ENCODE results near the gene TMEM80.

Gene TMEM80

DNA sequence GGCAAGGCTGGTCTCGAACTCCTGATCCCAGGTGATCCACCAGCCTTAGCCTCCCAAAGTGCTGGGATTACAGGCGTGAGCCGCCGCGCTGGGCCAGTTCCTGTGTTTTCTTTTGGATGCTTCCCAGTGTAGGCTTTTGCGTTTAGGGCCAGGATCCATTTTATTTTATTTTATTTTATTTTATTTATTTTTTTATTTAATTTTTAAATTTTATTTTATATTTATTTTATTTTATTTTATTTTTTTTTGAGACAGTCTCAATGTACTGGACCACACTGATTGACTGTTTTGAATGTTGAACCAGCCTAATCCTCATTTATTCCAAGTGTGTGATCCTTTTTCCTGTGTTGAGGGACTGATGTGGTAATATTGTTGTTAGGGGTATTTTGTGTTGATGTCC is 18.8 kb downstream of the TMEM80 start:
- Histone ChIP-seq H3K27ac (no peak overlapping the region), H3K4me3 (no peak overlapping the region)

DNA sequence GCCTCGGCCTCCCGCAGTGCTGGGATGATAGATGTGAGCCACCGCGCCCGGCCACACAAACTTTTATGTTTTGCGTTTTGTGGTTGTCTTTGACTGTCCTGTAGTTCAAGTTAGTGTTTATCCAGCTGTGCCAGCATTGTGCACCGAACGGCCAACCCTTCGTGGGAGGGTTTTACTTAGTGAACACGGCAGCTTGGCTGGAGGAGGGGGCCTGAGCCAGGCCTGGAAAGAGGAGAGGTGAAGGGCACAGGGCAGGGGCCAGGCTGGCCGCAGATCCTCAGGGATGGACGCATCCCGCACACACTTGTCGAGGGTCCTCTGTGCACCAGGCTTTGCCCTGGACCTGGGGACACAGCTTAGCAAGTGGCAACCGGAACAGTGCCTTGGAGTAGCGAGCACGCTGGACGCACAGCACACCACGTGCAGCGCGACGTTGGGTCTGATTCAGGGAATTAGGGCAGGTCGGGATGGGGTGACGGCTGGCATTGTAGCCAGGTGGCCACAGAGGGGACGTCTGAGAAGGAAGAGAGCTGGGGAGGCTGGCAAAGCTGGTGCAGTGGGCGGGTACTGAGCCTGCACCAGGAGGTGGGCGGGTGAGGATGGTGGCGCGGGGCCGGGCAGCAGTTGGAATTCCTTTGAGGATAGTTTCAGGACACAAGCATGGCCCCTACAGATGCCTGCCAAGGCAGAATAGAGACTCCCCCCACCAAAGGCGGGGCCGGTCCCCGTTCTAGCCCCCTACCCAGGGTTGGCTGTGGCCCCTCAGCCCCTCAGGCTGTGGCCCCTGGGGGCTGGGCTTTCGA is 23.8 kb downstream of the TMEM80 start:
- Histone ChIP-seq H3K4me3 (no peak overlapping the region), H3K27ac (no peak overlapping the region)

DNA sequence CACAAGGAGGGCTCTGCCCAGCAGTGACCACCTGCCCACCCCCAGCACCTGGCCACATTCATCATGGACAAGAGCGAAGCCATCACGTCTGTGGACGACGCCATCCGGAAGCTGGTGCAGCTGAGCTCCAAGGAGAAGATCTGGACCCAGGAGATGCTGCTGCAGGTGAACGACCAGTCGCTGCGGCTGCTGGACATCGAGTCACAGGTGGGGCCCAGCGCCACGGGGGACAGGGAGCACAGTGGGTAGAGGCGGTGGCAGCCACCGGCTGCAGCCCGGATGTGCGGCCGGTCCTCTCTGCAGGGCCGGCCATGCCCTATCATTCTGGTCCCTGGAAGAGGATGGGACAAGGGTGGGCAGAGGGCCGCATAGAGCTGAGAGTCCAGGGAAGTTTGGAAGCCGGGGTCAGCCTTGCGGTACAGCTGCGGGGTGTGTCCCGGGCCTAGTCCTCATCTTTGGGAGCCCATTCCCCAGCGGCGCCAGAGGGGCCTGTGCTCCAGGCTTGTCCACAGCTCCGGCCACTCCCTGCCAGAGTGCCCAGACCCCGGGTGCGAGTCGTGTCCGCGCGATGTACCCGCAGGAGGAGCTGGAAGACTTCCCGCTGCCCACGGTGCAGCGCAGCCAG is 24.5 kb downstream of the TMEM80 start:
- Histone ChIP-seq H3K4me3 (no peak overlapping the region), H3K27ac (no peak overlapping the region)

DNA sequence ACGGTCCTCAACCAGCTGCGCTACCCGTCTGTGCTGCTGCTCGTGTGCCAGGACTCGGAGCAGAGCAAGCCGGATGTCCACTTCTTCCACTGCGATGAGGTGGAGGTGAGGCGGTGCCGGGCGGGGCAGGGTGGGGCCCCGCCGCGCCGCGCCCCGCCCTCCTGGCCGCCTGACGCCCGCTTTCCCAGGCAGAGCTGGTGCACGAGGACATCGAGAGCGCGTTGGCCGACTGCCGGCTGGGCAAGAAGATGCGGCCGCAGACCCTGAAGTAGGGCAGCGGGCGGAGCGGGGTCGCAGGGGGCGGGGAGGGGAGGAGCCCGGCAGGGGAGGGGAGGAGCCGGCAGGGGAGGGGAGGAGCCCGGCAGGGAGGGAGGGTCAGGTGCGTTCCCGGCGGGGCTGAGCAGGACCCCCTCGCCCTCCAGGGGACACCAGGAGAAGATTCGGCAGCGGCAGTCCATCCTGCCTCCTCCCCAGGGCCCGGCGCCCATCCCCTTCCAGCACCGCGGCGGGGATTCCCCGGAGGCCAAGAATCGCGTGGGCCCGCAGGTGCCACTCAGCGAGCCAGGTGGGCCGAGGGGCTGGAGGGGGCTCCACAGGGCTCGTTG is 25.1 kb downstream of the TMEM80 start:
- peak overlapping the region in 1 of 7 experiments; percentile 14 for H3K4me3 ChIP-seq
- peak overlapping the region in 1 of 21 experiments; percentile 3 for H3K27ac ChIP-seq

DNA sequence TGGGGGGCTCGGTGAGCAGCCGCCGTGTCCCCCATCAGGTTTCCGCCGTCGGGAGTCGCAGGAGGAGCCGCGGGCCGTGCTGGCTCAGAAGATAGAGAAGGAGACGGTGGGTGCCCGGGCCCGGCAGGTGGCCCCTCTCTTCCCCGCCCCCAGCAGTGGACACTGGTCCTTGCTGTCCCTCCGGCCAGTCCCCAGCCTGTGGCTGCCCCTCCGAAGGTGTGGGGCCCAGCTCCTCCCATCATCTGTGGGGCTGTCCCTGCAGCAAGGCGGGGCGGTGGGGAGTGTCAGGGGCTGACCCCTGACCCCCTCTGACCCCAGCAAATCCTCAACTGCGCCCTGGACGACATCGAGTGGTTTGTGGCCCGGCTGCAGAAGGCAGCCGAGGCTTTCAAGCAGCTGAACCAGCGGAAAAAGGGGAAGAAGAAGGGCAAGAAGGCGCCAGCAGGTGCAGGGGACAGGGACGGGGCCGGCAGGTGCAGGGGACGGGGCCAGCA is 25.7 kb downstream of the TMEM80 start:
- H3K4me3 ChIP-seq = peak overlapping the region in 1 of 7 experiments; percentile 14
- H3K27ac ChIP-seq = peak overlapping the region in 1 of 21 experiments; percentile 3

DNA sequence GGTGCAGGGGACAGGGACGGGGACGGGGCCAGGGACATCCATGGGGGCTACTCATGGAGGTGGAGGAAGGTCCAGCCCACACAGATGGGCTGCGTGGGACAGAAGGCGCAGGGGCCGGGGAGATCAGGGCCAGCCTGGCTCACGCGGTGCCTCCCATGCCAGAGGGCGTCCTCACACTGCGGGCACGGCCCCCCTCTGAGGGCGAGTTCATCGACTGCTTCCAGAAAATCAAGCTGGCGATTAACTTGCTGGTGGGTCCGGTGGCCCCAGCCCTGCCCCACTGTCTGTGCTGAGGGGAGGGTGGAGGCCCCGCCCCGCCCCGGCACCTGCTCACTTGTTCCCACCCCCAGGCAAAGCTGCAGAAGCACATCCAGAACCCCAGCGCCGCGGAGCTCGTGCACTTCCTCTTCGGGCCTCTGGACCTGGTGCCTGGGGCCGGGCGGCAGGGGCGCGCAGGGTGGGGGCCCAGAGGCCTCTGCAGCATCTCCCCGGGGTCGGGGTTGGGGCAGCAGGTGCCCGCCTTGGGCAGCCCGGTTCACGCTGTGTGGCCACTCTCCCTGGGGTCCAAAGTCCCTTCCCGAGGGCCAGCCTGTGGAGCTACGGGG is 26.2 kb downstream of the TMEM80 start:
- no peak overlapping the region for H3K27ac ChIP-seq

DNA sequence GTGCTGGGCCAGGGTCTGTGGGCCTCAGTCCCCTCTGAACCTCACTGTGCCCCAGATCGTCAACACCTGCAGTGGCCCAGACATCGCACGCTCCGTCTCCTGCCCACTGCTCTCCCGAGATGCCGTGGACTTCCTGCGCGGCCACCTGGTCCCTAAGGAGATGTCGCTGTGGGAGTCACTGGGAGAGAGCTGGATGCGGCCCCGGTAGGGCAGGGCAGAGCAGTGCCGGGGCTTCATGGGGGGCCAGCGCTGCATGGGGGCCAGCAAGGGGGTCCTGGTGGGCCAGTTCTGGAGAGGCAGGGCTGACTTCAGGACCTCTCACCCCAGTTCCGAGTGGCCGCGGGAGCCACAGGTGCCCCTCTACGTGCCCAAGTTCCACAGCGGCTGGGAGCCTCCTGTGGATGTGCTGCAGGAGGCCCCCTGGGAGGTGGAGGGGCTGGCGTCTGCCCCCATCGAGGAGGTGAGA is 26.8 kb downstream of the TMEM80 start:
- H3K4me3 ChIP-seq = peak overlapping the region in 1 of 7 experiments; percentile 0
- H3K27ac ChIP-seq = no peak overlapping the region

More for the DNA sequence above, 26.2 kb downstream of the TMEM80 start:
- peak overlapping the region in 1 of 7 experiments; percentile 0 for H3K4me3 ChIP-seq

DNA sequence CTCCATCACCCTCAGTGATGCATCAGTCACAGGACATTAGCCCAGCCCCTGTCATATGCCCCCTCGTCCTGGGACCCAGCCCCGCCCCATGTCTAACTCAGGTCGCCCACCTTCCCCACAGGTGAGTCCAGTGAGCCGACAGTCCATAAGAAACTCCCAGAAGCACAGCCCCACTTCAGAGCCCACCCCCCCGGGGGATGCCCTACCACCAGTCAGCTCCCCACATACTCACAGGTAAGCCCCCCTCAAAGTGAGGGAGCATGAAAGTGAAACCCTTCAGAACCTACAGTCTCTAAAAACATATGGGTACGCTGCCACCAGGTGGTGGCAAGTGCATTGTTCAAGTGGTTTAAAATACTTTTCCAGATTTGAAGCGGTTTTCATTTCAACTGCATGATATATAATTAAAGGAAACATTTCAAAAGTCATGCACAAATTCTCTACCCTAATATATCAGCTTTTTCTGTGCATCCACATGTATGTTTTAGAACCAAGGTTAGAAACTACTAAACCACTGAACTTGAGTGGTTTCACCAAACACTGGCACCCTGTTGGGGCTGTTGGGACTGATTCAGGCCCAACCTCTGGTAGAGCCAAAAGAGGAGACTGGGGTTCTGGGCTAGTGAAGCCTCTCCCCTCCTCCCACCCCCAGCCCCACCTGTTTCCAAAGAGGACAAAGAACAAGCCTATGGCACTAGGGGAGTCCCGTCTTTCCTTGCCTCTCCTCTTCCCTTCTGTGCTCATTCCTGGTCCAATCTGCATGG is 27.7 kb downstream of the TMEM80 start:
- H3K4me3 ChIP-seq = no peak overlapping the region
- no peak overlapping the region for H3K27ac ChIP-seq

DNA sequence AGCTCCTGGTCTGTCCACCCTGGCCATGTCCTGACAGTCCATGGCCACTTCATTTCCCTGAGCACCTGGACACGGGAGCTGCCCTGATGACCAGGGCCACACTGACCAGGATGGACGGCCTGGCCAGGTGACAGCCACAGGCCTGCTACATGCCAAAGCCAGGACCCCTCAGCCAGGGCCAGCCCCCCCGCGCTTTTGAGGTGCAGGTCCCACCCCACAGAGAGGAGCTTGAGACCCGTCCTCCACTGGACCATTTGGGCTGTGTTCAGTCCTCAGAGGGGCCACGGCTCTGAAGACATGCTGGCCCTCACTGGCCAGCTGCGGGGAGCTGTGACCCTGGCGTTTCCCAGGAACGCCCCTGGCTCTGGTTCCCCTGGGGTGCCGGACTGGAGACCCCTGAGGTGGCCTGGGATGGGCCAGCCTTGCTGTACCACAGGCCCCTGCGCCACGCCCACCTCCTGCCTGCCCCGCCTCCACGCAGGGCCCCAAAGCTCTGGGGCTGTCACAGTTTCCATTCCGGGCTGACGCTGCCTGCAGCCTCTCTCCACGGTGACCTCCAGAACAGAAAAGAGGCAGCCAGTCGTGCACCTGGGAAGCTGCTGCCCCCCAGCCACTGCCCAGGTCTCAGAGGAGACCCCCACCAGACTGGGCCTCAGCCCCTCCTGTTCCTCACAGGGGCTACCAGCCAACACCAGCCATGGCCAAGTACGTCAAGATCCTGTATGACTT is 28.6 kb downstream of the TMEM80 start:
- H3K4me3 ChIP-seq = no peak overlapping the region
- no peak overlapping the region for H3K27ac ChIP-seq

DNA sequence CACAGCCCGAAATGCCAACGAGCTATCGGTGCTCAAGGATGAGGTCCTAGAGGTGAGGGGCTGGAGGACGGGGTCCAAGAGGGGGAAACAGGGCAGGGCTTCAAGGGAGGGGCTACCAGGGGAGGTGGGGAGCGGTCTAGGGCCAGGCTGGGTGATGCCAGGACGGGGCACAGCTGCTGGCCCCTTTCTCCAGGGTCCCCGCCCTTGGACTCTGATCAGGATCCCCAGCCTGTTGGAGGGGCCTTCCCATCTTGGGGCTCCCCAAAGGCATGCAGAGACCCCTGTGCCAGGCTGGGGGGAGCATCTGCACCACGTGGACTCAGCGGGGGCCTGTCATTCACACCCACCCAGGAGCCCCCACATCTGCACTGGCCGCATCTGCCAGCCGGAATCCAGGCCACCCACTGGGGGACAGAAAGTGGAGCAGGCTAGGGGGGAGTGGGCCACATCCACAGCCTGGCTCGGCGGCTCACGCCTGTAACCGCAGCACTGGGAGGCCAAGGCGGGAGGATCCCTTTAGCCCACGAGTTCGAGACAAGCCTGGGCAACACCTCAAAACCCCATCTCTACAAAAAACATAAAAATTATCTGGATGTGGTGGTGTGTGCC is 29.3 kb downstream of the TMEM80 start:
- H3K27ac ChIP-seq = no peak overlapping the region

DNA sequence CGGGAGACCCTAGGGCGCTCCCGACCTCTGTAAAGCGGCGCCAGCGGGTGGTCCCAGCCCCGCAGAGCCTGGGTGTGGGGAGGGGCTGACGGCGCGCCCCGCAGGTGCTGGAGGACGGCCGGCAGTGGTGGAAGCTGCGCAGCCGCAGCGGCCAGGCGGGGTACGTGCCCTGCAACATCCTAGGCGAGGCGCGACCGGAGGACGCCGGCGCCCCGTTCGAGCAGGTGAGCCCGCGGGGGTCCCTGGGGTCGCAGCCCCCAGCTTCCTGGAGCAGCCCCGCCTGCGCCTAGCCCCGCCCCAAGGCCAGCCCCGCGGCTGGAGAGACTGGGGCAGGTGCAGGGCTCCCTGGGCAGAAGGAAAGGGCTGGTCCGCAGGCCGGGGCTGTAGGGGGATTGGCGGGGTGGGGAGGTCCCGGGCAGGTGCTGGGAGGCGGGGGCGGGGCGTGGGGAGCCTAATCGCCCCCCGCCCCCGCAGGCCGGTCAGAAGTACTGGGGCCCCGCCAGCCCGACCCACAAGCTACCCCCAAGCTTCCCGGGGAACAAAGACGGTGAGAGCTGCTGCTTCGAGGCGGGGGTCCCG is 30.1 kb downstream of the TMEM80 start:
- Histone ChIP-seq H3K4me3 (peak overlapping the region in 6 of 7 experiments; percentile 12 to 35 (median 25)), H3K27ac (peak overlapping the region in 18 of 21 experiments; percentile 19 to 81 (median 62))

More for the DNA sequence above, 29.3 kb downstream of the TMEM80 start:
- no peak overlapping the region for H3K4me3 ChIP-seq

DNA sequence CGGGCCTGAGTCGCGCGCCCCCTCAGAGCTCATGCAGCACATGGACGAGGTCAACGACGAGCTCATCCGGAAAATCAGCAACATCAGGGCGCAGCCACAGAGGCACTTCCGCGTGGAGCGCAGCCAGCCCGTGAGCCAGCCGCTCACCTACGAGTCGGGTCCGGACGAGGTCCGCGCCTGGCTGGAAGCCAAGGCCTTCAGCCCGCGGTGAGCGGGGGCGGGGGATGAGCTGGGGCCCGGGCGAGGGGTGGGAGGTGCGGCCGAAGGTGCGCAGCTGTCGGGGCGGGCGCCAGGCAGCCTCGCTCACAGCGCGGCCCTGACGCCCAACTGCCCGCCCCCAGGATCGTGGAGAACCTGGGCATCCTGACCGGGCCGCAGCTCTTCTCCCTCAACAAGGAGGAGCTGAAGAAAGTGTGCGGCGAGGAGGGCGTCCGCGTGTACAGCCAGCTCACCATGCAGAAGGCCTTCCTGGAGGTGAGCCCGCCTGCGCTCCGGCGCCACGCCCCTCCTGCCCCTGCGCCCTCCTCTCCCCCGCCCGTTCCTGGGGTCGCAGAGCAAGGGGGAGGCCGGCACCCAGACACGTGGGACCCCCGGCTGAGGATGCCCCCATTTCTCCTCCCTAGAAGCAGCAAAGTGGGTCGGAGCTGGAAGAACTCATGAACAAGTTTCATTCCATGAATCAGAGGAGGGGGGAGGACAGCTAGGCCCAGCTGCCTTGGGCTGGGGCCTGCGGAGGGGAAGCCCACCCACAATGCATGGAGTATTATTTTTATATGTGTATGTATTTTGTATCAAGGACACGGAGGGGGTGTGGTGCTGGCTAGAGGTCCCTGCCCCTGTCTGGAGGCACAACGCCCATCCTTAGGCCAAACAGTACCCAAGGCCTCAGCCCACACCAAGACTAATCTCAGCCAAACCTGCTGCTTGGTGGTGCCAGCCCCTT is 30.9 kb downstream of the TMEM80 start:
- H3K4me3 ChIP-seq = peak overlapping the region; percentile 12 to 35 (median 20)
- peak overlapping the region in 19 of 21 experiments; percentile 22 to 81 (median 60) for H3K27ac ChIP-seq

DNA sequence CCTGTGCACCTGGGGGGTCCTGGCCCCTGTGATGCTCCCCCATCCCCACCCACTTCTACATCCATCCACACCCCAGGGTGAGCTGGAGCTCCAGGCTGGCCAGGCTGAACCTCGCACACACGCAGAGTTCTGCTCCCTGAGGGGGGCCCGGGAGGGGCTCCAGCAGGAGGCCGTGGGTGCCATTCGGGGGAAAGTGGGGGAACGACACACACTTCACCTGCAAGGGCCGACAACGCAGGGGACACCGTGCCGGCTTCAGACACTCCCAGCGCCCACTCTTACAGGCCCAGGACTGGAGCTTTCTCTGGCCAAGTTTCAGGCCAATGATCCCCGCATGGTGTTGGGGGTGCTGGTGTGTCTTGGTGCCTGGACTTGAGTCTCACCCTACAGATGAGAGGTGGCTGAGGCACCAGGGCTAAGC is 31.7 kb downstream of the TMEM80 start:
- peak overlapping the region in 16 of 21 experiments; percentile 8 to 81 (median 65) for H3K27ac ChIP-seq
- H3K4me3 ChIP-seq = no peak overlapping the region

DNA sequence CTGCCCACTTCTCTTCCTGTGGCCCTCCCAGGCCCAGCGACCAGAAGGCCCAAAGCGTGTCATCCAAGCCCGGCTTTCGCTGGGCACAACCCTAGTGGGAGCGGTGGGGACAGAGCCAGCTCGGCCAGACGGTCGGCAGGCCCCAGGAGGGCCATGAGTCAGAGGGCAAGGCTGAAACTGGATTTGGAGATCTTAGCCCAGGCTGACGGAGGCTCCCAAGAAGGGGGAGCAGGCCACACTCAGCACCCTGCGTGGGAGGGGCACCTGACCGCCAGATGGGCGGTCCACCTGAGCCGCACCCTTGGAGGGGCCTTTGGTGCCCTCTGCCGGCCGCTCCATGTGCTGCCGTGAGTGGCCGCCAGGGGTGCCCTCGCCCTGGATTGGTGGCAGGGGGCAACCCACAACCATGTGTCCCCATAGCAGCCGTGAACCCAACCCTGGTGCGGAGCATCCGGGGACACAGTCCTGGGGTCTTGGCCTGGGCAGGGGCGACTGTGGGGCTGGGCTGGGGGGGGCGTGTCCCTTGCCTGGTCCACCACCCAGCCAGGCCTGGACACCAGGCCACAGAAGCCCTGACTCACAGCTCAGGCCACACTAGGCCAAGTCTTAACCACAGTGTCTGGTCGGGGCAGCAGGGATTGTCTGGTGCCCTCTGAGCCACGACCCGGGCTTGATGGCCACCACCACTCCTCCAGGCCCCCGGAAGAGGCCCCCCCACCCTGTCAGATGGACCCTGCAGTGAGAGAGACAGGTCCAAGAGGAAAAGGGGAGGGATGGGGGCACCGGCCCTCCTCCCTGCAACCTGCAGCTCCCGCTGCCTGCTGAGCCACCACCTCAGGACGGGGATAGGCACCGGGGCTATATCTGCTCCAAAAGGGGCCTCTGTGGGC is 32.5 kb downstream of the TMEM80 start:
- Histone ChIP-seq H3K4me3 (no peak overlapping the region), H3K27ac (peak overlapping the region in 15 of 21 experiments; percentile 8 to 81 (median 59))

DNA sequence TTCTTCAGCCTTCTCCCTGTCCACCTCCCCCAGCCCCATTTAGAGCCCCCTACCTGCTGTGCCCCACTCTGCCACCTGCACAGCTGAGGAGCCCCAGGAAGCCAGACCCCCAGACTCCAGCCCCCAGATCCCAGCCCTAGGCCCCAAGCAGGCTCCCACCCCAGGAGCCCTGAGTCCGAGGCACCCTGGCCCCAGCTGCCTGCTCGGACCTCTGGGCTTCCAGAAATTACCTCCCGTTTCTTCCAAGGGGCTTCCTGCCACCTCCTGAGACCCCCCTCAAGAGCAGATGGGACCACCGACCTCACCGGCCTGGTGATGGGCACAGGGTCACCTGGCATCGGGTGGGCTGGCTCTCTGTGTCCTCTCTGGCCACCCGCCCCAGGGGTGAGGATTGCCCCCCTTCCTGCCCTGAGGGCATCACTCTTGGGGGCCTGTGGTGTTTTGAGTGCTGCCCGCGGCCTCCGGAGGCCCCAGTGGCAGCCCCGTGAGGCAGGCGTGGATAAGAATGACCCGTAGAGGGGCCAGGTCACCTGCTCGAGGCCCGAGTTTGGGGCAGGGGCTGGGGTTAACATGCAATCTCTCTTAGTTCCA is 33.4 kb downstream of the TMEM80 start:
- H3K27ac ChIP-seq = peak overlapping the region in 9 of 21 experiments; percentile 2 to 81 (median 47)
- H3K4me3 ChIP-seq = no peak overlapping the region

All from skin epidermis (tissue), 12 donors.